RPMI7951 (cell line): ENCODE measurements around the gene PDIA4. TPM values are rescaled to one million over a fixed set of nuclear protein-coding genes. Genes with fewer than 3 reads are reported as not detected.
"Not testable (repeated sequence)": the region's sequence is repeated elsewhere in the genome, so short reads cannot be mapped to it uniquely, and the experiment has no call there.

Source experiments
- DNase-seq: peaks from one replicate; pipeline ENCODE4 v3.0.0-alpha.2; 2012; ENCODE audit warnings: low read depth
- total RNA-seq: library from RNA; depleted of rRNA; stranded (reverse); fragments of >200 nt; shearing (Covaris generic); gene quantifications from 2 replicates; pipeline ENCODE4 v1.2.3, GENCODE V29; 2014

Gene PDIA4
- total RNA-seq, 1 experiment from 2014 or later, result 237 TPM

GRCh38 chr7:149036676-149037075, 8.4 kb upstream of the PDIA4 start:
- DNase-seq, result no peak

GRCh38 chr7:149031353-149031910, 3.1 kb upstream of the PDIA4 start:
- no peak for DNase-seq

GRCh38 chr7:149030439-149030838, 2.1 kb upstream of the PDIA4 start:
- DNase-seq, result not testable (repeated sequence)

- DNase-seq, result no peak
These were observed 527 bp downstream of the PDIA4 start for GRCh38 chr7:149027611-149028345.

- DNase-seq, result no peak
These were observed 1.2 kb downstream of the PDIA4 start for GRCh38 chr7:149027055-149027454.

- DNase-seq, result no peak
These were observed 4.6 kb downstream of the PDIA4 start for GRCh38 chr7:149023662-149024061.

- DNase-seq, result no peak
These were observed 5.4 kb downstream of the PDIA4 start for GRCh38 chr7:149022756-149023360.

- DNase-seq, result no peak
These were observed 6.6 kb downstream of the PDIA4 start for GRCh38 chr7:149021725-149022062.

GRCh38 chr7:149020483-149020882, 7.8 kb downstream of the PDIA4 start:
- peak; percentile 58 for DNase-seq

- no peak for DNase-seq
These were observed 11.4 kb downstream of the PDIA4 start for GRCh38 chr7:149016876-149017275.

- no peak for DNase-seq
These were observed 14.0 kb downstream of the PDIA4 start for GRCh38 chr7:149014309-149014708.

GRCh38 chr7:149013876-149014275, 14.4 kb downstream of the PDIA4 start:
- DNase-seq, result no peak

GRCh38 chr7:149012730-149013129, 15.6 kb downstream of the PDIA4 start:
- not testable (repeated sequence) for DNase-seq

- no peak for DNase-seq
These were observed 16.8 kb downstream of the PDIA4 start for GRCh38 chr7:149011491-149011890.

- no peak for DNase-seq
These were observed 17.9 kb downstream of the PDIA4 start for GRCh38 chr7:149010451-149010850.

- DNase-seq, result no peak
These were observed 18.8 kb downstream of the PDIA4 start for GRCh38 chr7:149009527-149009926.

GRCh38 chr7:149007611-149008010, 20.7 kb downstream of the PDIA4 start:
- no peak for DNase-seq

GRCh38 chr7:149007146-149007545, 21.2 kb downstream of the PDIA4 start:
- DNase-seq, result no peak

- DNase-seq, result no peak
These were observed 22.0 kb downstream of the PDIA4 start for GRCh38 chr7:149006345-149006725.

GRCh38 chr7:149005427-149006344, 22.6 kb downstream of the PDIA4 start:
- peak; percentile 59 for DNase-seq

GRCh38 chr7:149004405-149005370, 23.6 kb downstream of the PDIA4 start:
- DNase-seq, result no peak
